Thymus (tissue), 14 donors: ENCODE results near the gene COMMD9. TPM values are rescaled to one million over a fixed set of nuclear protein-coding genes. Genes with fewer than 3 reads are reported as not detected.
"Not testable (repeated sequence)": the region's sequence is repeated elsewhere in the genome, so short reads cannot be mapped to it uniquely, and the experiment has no call there.

Experiments
- DNase-seq, 9 donors: peaks; one replicate each; pipeline ENCODE4 v3.0.0-alpha.2; 2013; ENCODE audit warnings: low spot score in 9 of 9, low read depth in 6 of 9, missing footprints in 1 of 9
- H3K27ac ChIP-seq, 2 donors: one replicate each; pipeline ENCODE4 v1.5.1; 2013; ENCODE audit warnings: control low read depth in 1 of 2, low read depth in 1 of 2, low read length in 1 of 2, mild to moderate bottlenecking in 1 of 2, moderate library complexity in 1 of 2
- H3K27me3 ChIP-seq, 2 donors: one replicate each; pipeline ENCODE4 v1.5.1; 2013; ENCODE audit warnings: low read length in 1 of 2; ENCODE audit not compliant: control insufficient read depth in 2 of 2, insufficient read depth in 1 of 2
- H3K36me3 ChIP-seq, 2 donors: one replicate each; pipeline ENCODE4 v1.5.1; 2013; ENCODE audit warnings: low read length in 1 of 2, mild to moderate bottlenecking in 1 of 2, moderate library complexity in 1 of 2; ENCODE audit not compliant: control insufficient read depth in 2 of 2, insufficient read depth in 2 of 2
- H3K4me1 ChIP-seq, 2 donors: one replicate each; pipeline ENCODE4 v1.5.1; 2013; ENCODE audit warnings: low read length in 2 of 2; ENCODE audit not compliant: control insufficient read depth in 2 of 2, insufficient read depth in 2 of 2
- H3K4me3 ChIP-seq, 2 donors: one replicate each; pipeline ENCODE4 v1.5.1; 2013; ENCODE audit warnings: low read length in 2 of 2, control low read depth in 1 of 2, mild to moderate bottlenecking in 1 of 2
- H3K9me3 ChIP-seq, 2 donors: one replicate each; pipeline ENCODE4 v1.5.1; 2013; ENCODE audit warnings: low read length in 1 of 2, mild to moderate bottlenecking in 1 of 2; ENCODE audit not compliant: control insufficient read depth in 2 of 2, insufficient read depth in 1 of 2
- WGBS: extraction: QIAGEN DNeasy Blood & Tissue Kit; methylation state at CpG from one replicate; pipeline ENCODE4 v1.1.7; 2013; 5-methylcytosine and 5-hydroxymethylcytosine counted together
- long read RNA-seq, 10 donors: transcript quantifications; one replicate each; lab custom pipeline, GENCODE V29; 2026
- polyA plus RNA-seq: library from polyadenylated mRNA; stranded (reverse); fragments of 200-250 nt; gene quantifications from one replicate; pipeline ENCODE4 v1.2.3, GENCODE V29; 2013
- total RNA-seq: library from RNA; stranded (reverse); fragments of 120-200 nt; gene quantifications from one replicate; pipeline ENCODE4 v1.2.4, GENCODE V29; 2013
- donor health status: healthy.

Gene COMMD9
- 63.6 TPM for total RNA-seq
- 31.9 TPM for polyA plus RNA-seq
- long read RNA-seq, donor 1, partial matches to known transcripts: 0 of 2 reads
- long read RNA-seq, donor 1, other reads (novel, unspliced or antisense): 0 of 2 reads
- long read RNA-seq, donor 2: 0 reads
- long read RNA-seq, donor 3, transcript COMMD9-201 (6 exons, 2,954 nt): major isoform, 24 of 25 reads
- long read RNA-seq, donor 3, partial matches to known transcripts: 0 of 25 reads
- long read RNA-seq, donor 3, other reads (novel, unspliced or antisense): 0 of 25 reads
- long read RNA-seq, donor 4, transcript COMMD9-201 (6 exons, 2,954 nt): major isoform, 11 of 13 reads
- long read RNA-seq, donor 4, partial matches to known transcripts: 0 of 13 reads
- long read RNA-seq, donor 4, other reads (novel, unspliced or antisense): 0 of 13 reads
- long read RNA-seq, donor 5, transcript COMMD9-201 (6 exons, 2,954 nt): major isoform, 33 of 33 reads
- long read RNA-seq, donor 5, partial matches to known transcripts: 0 of 33 reads
- long read RNA-seq, donor 5, other reads (novel, unspliced or antisense): 0 of 33 reads
- long read RNA-seq, donor 6, transcript COMMD9-201 (6 exons, 2,954 nt): major isoform, 19 of 22 reads
- long read RNA-seq, donor 6, partial matches to known transcripts: 0 of 22 reads
- long read RNA-seq, donor 6, other reads (novel, unspliced or antisense): 0 of 22 reads
- long read RNA-seq, donor 7, transcript COMMD9-201 (6 exons, 2,954 nt): major isoform, 18 of 19 reads
- long read RNA-seq, donor 7, partial matches to known transcripts: 0 of 19 reads
- long read RNA-seq, donor 7, other reads (novel, unspliced or antisense): 0 of 19 reads
- long read RNA-seq, donor 8, transcript COMMD9-201 (6 exons, 2,954 nt): major isoform, 7 of 7 reads
- long read RNA-seq, donor 8, partial matches to known transcripts: 0 of 7 reads
- long read RNA-seq, donor 8, other reads (novel, unspliced or antisense): 0 of 7 reads
- long read RNA-seq, donor 9, transcript COMMD9-201 (6 exons, 2,954 nt): major isoform, 12 of 12 reads
- long read RNA-seq, donor 9, partial matches to known transcripts: 0 of 12 reads
- long read RNA-seq, donor 9, other reads (novel, unspliced or antisense): 0 of 12 reads
- long read RNA-seq, donor 10, transcript COMMD9-201 (6 exons, 2,954 nt): major isoform, 18 of 24 reads
- long read RNA-seq, donor 10, partial matches to known transcripts: 0 of 24 reads
- long read RNA-seq, donor 10, other reads (novel, unspliced or antisense): 0 of 24 reads

DNA sequence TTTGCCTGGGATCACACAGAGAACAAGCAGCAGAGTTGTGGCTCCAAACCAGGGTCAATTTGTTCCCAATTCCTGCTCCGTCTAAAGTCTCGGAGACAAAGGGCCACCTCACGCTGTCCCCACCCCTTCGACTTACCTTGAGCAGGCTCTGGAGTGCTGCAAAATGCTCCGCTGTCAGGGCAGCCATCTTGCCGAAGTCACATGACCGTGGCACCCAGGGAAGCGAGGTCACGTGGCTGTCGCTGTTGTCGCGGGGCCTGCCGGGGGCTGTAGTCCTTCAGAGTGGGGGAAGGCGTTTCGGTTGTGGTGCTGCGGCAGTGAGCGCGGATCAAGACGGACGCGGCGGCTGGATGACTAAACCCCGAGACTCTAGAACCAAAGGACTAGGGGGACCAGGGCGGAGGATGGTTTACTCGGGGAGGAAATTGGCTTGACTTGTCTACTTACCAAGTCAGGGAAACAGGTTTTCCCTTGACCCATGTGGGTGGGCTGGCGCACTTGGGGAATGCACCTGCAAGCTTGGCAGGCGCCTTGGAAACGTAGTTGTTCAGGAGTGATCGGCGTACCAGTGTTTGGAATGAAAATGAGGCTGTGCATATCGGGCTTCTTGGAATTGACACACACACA lies at the start of gene COMMD9:
TSS of gene COMMD9 (minus strand) at position 199 of the 627 bp plus-strand sequence. CDS start at position 187, 12 bp downstream.
- Histone ChIP-seq H3K9me3 (no peaks in the 10 kb centered on the region), H3K4me1 (peaks cover 7 to 9% of the 10 kb centered on the region in 2 donors), H3K27ac (peak within 1 kb of the TSS; percentile 44 to 57), H3K36me3 (no peaks in the 10 kb centered on the region), H3K4me3 (peak within 1 kb of the TSS; percentile 55 to 80), H3K27me3 (no peaks in the 10 kb centered on the region)
- under 1% methylated on average over 31 of the region's 31 CpGs for WGBS
- DNase-seq: peak; percentile 81 to 95 (median 89)

DNA sequence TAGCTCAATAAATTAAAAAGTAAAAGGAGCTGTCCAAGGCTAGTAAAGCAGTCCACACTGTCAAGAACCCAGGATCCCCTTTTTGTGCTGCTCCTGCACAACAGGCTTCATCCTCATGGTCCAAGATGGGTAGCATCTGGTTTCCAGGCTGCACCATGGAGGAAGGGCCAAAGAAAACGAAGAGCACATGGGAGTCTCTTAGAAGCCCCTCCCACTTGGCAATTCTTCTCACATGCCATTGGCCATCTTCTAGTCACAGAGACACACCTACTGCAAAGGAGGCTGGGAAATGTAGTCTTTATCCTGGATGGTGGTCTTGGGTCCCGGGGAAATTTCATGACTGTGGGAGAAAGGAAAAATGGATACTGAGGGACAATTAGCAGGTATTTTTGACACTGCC lies 44.7 kb upstream of the COMMD9 start:
- WGBS: 91% methylated on average over 2 of the region's 2 CpGs
- Histone ChIP-seq H3K36me3 (no peaks in the 10 kb centered on the region), H3K27me3 (no peaks in the 10 kb centered on the region)

DNA sequence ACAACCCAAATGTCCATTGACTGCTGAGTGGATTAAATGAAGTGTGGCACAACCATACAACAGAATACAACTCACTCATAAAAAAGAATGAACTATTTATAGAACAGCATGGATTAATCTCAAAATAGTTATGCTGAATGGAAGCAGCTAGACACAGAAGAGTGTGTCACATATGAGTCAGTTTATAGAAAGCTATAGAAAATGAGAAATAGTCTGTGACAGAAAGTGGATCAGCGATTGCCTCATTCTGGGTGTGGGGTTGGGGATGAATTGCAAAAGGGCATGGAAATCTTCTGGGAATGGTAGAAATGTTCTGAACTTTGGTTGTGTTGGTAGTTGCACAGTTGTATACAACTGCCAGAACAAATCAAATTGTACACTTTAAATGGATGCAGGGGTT lies 44.2 kb upstream of the COMMD9 start:
- DNase-seq: no peak
- Histone ChIP-seq H3K4me1 (no peaks in the 10 kb centered on the region), H3K4me3 (no peak overlapping the region), H3K36me3 (no peaks in the 10 kb centered on the region), H3K9me3 (no peaks in the 10 kb centered on the region), H3K27ac (no peak overlapping the region), H3K27me3 (no peaks in the 10 kb centered on the region)
- WGBS: 100% methylated on average over 1 of the region's 1 CpG

More for the DNA sequence above, 44.7 kb upstream of the COMMD9 start:
- no peak for DNase-seq
- Histone ChIP-seq H3K4me1 (no peaks in the 10 kb centered on the region), H3K4me3 (no peak overlapping the region), H3K9me3 (no peaks in the 10 kb centered on the region), H3K27ac (no peak overlapping the region)

DNA sequence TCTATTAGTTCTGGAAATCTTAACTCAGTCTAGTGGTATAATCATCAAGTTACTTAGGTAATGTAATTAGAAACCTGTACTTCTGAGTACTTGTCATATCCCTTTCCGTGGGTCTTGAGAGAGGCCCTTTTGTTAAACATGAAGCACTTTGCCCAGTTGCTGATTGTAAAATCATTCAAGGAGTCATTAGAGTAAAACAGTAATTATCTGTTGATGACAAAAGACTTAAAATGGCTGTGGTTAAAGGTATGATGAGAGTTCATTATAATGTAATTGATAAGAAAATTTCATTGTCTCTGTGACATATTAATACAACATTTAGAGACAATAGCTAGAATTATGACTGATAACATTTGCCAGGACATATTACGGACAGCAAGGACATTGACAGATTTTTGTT lies 41.2 kb upstream of the COMMD9 start:
- H3K27ac ChIP-seq: no peak overlapping the region
- H3K4me3 ChIP-seq: no peak overlapping the region
- no peak for DNase-seq
- H3K4me1 ChIP-seq: no peaks in the 10 kb centered on the region
- H3K27me3 ChIP-seq: no peaks in the 10 kb centered on the region
- H3K36me3 ChIP-seq: no peaks in the 10 kb centered on the region
- H3K9me3 ChIP-seq: no peaks in the 10 kb centered on the region
- 95% methylated on average over 2 of the region's 2 CpGs for WGBS

DNA sequence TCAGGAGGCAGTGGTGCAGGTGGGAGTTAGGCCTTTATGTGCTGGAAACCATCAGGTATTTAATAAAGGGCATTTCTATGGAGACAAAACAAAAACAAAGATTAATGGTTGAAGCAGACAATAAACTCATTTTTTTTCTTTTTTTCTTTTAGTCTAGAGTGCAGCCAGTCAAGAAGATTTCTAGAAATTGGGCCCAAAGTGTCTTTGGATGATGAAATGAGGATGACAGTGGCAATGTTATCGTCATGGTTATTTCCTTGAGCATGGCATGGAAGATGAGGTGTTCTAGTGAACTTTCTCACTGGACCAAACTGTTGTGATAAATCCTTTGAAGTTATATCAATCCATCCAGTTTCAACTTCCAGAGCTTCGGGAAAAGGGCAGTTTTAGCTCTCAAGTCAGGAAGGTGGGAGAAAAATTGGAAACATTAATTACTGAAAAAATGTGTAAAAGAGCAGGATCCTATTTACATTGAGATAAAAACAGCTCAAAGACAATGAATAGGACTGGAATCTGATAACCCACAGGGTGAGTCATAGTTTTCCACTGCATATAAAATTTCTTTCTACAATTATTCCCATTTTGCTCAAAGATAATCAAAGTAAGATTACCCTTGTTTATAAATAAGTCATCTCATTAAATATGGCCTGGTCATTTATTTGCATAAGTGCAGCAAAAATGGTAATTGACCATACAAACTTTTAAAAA lies 39.9 kb upstream of the COMMD9 start:
- no peak for DNase-seq
- no peaks in the 10 kb centered on the region for H3K27me3 ChIP-seq
- no peaks in the 10 kb centered on the region for H3K4me1 ChIP-seq
- H3K36me3 ChIP-seq: no peaks in the 10 kb centered on the region
- H3K27ac ChIP-seq: no peak overlapping the region
- H3K9me3 ChIP-seq: no peaks in the 10 kb centered on the region
- no peak overlapping the region for H3K4me3 ChIP-seq
- WGBS: 92% methylated on average over 2 of the region's 2 CpGs

DNA sequence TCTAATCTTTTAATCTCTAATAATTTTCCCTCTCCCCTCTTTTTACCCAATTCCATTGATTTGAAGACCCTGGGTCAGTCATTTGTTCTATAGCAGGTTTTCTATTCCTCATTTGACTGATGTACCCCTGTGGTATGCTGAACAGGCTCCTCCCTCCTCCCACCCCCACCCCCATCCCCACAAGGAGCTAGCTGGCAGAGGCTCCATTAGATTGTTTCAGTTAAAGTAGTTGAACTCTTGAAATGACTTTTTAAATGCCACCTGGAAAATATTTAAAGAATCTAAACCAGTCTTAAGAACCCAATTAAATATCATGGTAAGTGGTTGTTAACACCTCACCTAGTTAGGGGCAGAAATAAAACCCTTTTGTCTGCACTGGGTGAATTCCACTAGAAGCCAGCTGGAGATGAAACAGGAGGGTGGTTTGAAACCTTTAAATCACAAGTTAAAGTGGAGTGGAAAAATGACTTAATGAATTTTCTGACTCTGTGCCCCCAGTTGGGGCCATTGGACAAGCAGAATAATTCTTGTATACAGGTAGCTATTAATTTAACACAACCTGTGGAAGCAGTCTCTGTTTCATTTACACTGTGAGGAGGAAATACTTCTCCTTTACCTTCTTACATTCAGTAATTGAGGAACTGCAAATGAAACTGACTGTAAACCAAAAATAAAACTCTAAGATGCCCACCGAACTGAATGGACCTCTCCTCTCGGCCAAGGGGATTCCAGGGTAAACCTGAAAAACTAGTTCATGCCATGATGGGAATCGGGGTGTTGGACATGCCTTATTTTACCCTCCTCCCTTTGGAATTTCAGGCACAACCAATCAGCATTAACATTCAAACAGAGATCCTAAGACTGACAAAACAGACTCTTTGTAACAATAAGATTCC lies 37.5 kb upstream of the COMMD9 start:
- Histone ChIP-seq H3K36me3 (no peaks in the 10 kb centered on the region), H3K27me3 (no peaks in the 10 kb centered on the region), H3K27ac (no peak overlapping the region), H3K4me1 (no peaks in the 10 kb centered on the region), H3K4me3 (no peak overlapping the region), H3K9me3 (no peaks in the 10 kb centered on the region)
- 61% methylated on average over 3 of the region's 3 CpGs for WGBS
- DNase-seq: no peak

DNA sequence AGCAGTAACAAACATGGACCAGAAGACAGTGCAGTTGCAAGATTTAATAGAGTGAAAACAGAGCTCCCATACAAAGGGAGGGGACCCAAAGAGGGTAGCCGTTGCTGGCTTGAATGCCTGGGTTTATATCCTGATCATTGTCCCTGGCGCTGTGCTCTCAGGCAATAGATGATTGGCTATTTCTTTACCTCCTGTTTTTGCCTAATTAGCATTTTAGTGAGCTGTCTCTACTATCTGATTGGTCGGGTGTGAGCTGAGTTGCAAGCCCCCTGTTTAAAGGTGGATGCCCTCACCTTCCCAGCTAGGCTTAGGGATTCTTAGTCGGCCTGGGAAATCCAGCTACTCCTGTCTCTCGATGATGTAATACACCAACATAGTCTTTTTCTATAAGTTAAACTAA lies 36.2 kb upstream of the COMMD9 start:
- WGBS: 99% methylated on average over 5 of the region's 5 CpGs
- H3K9me3 ChIP-seq, H3K27ac ChIP-seq, H3K27me3 ChIP-seq, H3K36me3 ChIP-seq, DNase-seq, H3K4me1 ChIP-seq, H3K4me3 ChIP-seq: not testable (repeated sequence)
